Fibroblast of lung (primary cell): Measurements from ENCODE around the gene CPZ. TPM values are rescaled to one million over a fixed set of nuclear protein-coding genes. Genes with fewer than 3 reads are reported as not detected.

Experiments
- DNase-seq, 2 donors: peaks; one replicate each; pipeline versions ENCODE4 v3.0.0 to v3.0.0-alpha.2; 2010; ENCODE audit warnings: low read depth in 2 of 2
- H2AFZ ChIP-seq: 2 replicates; pipeline ENCODE4 v1.5.1; 2012; ENCODE audit warnings: low read length, control low read depth, inconsistent platforms
- H3K27ac ChIP-seq: 2 replicates; pipeline ENCODE4 v1.5.1; 2011; ENCODE audit warnings: low read length, control low read depth; ENCODE audit not compliant: insufficient read depth
- H3K27me3 ChIP-seq: 2 replicates; pipeline ENCODE4 v1.5.1; 2011; ENCODE audit warnings: mild to moderate bottlenecking, low read length; ENCODE audit not compliant: control insufficient read depth, insufficient read depth
- H3K36me3 ChIP-seq: 2 replicates; pipeline ENCODE4 v1.5.1; 2011; ENCODE audit warnings: low read length; ENCODE audit not compliant: control insufficient read depth, insufficient read depth
- H3K4me1 ChIP-seq: 2 replicates; pipeline ENCODE4 v1.5.1; 2011; ENCODE audit warnings: low read length; ENCODE audit not compliant: control insufficient read depth, insufficient read depth; ENCODE audit errors: extremely low read depth
- H3K4me2 ChIP-seq: 2 replicates; pipeline ENCODE4 v1.5.1; 2011; ENCODE audit warnings: low read length, control low read depth; ENCODE audit not compliant: insufficient read depth; ENCODE audit errors: extremely low read depth
- H3K4me3 ChIP-seq, 4 experiments: fragments of 200-600 bp in 1 of 4; sonication (generic) in 1 of 4; replicated peaks in 1 of 4; 2 replicates each; pipeline ENCODE4 v1.5.1; 2011 to 2016; ENCODE audit warnings: low read length in 4 of 4, low read depth in 3 of 4, mild to moderate bottlenecking in 3 of 4, control low read depth in 2 of 4, inconsistent platforms in 1 of 4, mixed read lengths in 1 of 4; ENCODE audit not compliant: insufficient read depth in 1 of 4; ENCODE audit errors: control extremely low read depth in 1 of 4
- H3K79me2 ChIP-seq: 2 replicates; pipeline ENCODE4 v1.5.1; 2012; ENCODE audit warnings: mild to moderate bottlenecking, low read length, inconsistent platforms; ENCODE audit not compliant: control insufficient read depth, insufficient read depth
- H3K9ac ChIP-seq: 2 replicates; pipeline ENCODE4 v1.5.1; 2011; ENCODE audit warnings: mild to moderate bottlenecking, low read length, control low read depth; ENCODE audit not compliant: insufficient read depth
- H3K9me3 ChIP-seq: 2 replicates; pipeline ENCODE4 v1.5.1; 2012; ENCODE audit warnings: low read depth, low read length; ENCODE audit not compliant: control insufficient read depth, insufficient read depth
- H4K20me1 ChIP-seq: 2 replicates; pipeline ENCODE4 v1.5.1; 2011; ENCODE audit warnings: low read length; ENCODE audit not compliant: control insufficient read depth, insufficient read depth; ENCODE audit errors: extremely low read depth
- CTCF ChIP-seq, 2 donors: IDR thresholded peaks in 1 of 2; conservative IDR thresholded peaks in 1 of 2; 1 replicate in 1 of 2; 2 replicates in 1 of 2; pipeline ENCODE4 v1.5.1; 2011 to 2012; ENCODE audit warnings: low read length in 2 of 2, control low read depth in 1 of 2, inconsistent platforms in 1 of 2, low read depth in 1 of 2, mild to moderate bottlenecking in 1 of 2
- EZH2 ChIP-seq: IDR thresholded peaks from 2 replicates; pipeline ENCODE4 v1.5.1; 2012; ENCODE audit warnings: low read length, control low read depth, mild to moderate bottlenecking; ENCODE audit errors: missing control alignments
- polyA plus RNA-seq, 2 donors: library from polyadenylated mRNA; depleted of rRNA in 1 of 2; stranded (reverse) in 1 of 2; unstranded in 1 of 2; fragments of >200 nt; gene quantifications; 2 replicates each; pipeline ENCODE4 v1.2.1, GENCODE V29; 2011 to 2012; ENCODE audit warnings: missing spikeins in 1 of 2
- total RNA-seq: library from RNA; depleted of rRNA; stranded (reverse); fragments of >200 nt; gene quantifications from 2 replicates; pipeline ENCODE4 v1.2.1, GENCODE V29; 2014

CPZ gene
- total and polyA plus RNA-seq, 2 donors (not counting 1 experiment from before 2014, with no cell fraction given) = 7.1 to 24.4 TPM

GRCh38 chr4:8646296-8647093 lies 53.9 kb downstream of the CPZ start:
- Histone ChIP-seq H3K4me2 (no peak overlapping the region), H3K4me1 (no peaks in the 10 kb centered on the region), H2AFZ (no peak overlapping the region), H3K36me3 (no peaks in the 10 kb centered on the region), H3K9me3 (no peaks in the 10 kb centered on the region), H3K27me3 (no peaks in the 10 kb centered on the region), H3K4me3 (no peak overlapping the region), H3K79me2 (no peaks in the 10 kb centered on the region), H3K27ac (no peak overlapping the region), H4K20me1 (no peaks in the 10 kb centered on the region), H3K9ac (no peak overlapping the region)
- TF ChIP-seq EZH2 (no peak), CTCF (conservative IDR thresholded peaks at IDR 0.05 in 1 of 2, IDR thresholded peaks at IDR 0.05 in 1 of 2; ENCODE audit: low read depth in 1 of 2, low read length in 2 of 2) (no peak)
- DNase-seq = no peak

- H3K27me3 ChIP-seq = no peaks in the 10 kb centered on the region
- no peak overlapping the region for H3K4me3 ChIP-seq
- DNase-seq = no peak
- H3K9ac ChIP-seq = no peak overlapping the region
- TF ChIP-seq EZH2 (no peak), CTCF (conservative IDR thresholded peaks at IDR 0.05 in 1 of 2, IDR thresholded peaks at IDR 0.05 in 1 of 2; ENCODE audit: low read depth in 1 of 2, low read length in 2 of 2) (no peak)
- H3K79me2 ChIP-seq = no peaks in the 10 kb centered on the region
- no peak overlapping the region for H2AFZ ChIP-seq
- H3K4me2 ChIP-seq = no peak overlapping the region
- H3K36me3 ChIP-seq = no peaks in the 10 kb centered on the region
- H3K9me3 ChIP-seq = no peaks in the 10 kb centered on the region
- no peak overlapping the region for H3K27ac ChIP-seq
- no peaks in the 10 kb centered on the region for H4K20me1 ChIP-seq
- H3K4me1 ChIP-seq = no peaks in the 10 kb centered on the region
Observed at GRCh38 chr4:8647094-8647570, 54.6 kb downstream of the CPZ start.

GRCh38 chr4:8647626-8648025 lies 55.1 kb downstream of the CPZ start:
- no peaks in the 10 kb centered on the region for H3K79me2 ChIP-seq
- no peaks in the 10 kb centered on the region for H3K27me3 ChIP-seq
- H3K4me2 ChIP-seq = no peak overlapping the region
- no peaks in the 10 kb centered on the region for H3K4me1 ChIP-seq
- H2AFZ ChIP-seq = no peak overlapping the region
- no peaks in the 10 kb centered on the region for H3K9me3 ChIP-seq
- H3K4me3 ChIP-seq = no peak overlapping the region
- H3K36me3 ChIP-seq = no peaks in the 10 kb centered on the region
- no peak for DNase-seq
- H4K20me1 ChIP-seq = no peaks in the 10 kb centered on the region
- no peak overlapping the region for H3K9ac ChIP-seq
- no peak overlapping the region for H3K27ac ChIP-seq
- TF ChIP-seq EZH2 = no peak
- no peak for TF ChIP-seq CTCF (conservative IDR thresholded peaks at IDR 0.05 in 1 of 2, IDR thresholded peaks at IDR 0.05 in 1 of 2; ENCODE audit: low read depth in 1 of 2, low read length in 2 of 2)
